Effector memory CD4-positive, alpha-beta T cell (primary cell): ENCODE results near the gene IL22RA2.

Experiments used
- DNase-seq, 3 donors: peaks; one replicate each; pipeline ENCODE4 v3.0.0-alpha.2; 2020
- H3K27ac ChIP-seq: 2 replicates; pipeline ENCODE4 v1.7.0; 2013; ENCODE audit warnings: mild to moderate bottlenecking, low read length, moderate library complexity; ENCODE audit not compliant: insufficient read depth, poor library complexity, severe bottlenecking
- H3K27me3 ChIP-seq: replicated peaks from 2 replicates; pipeline ENCODE4 v1.7.0; 2013; ENCODE audit warnings: mild to moderate bottlenecking, low read length; ENCODE audit not compliant: insufficient read depth, control insufficient read depth, poor library complexity, severe bottlenecking
- H3K36me3 ChIP-seq: 2 replicates; pipeline ENCODE4 v1.7.0; 2013; ENCODE audit warnings: mild to moderate bottlenecking, low read length, moderate library complexity; ENCODE audit not compliant: control insufficient read depth, insufficient read depth
- H3K4me1 ChIP-seq: 2 replicates; pipeline ENCODE4 v1.7.0; 2013; ENCODE audit warnings: low read length, mild to moderate bottlenecking; ENCODE audit not compliant: control insufficient read depth, insufficient read depth, poor library complexity, severe bottlenecking
- H3K4me3 ChIP-seq: 2 replicates; pipeline ENCODE4 v1.7.0; 2013; ENCODE audit warnings: low read length, low read depth, mild to moderate bottlenecking; ENCODE audit not compliant: insufficient read depth, poor library complexity, severe bottlenecking
- H3K9me3 ChIP-seq: 2 replicates; pipeline ENCODE4 v1.7.0; 2013; ENCODE audit warnings: mild to moderate bottlenecking, low read length, moderate library complexity; ENCODE audit not compliant: control insufficient read depth

The IL22RA2 gene

GRCh38 chr6:137134483-137134882 lies 39.0 kb downstream of the IL22RA2 start:
- H3K9me3 ChIP-seq = no peaks in the 10 kb centered on the region
- H3K36me3 ChIP-seq = no peaks in the 10 kb centered on the region
- H3K4me1 ChIP-seq = no peaks in the 10 kb centered on the region
- no peak overlapping the region for H3K4me3 ChIP-seq
- no peak for DNase-seq
- H3K27ac ChIP-seq = no peak overlapping the region
- H3K27me3 ChIP-seq = no peaks in the 10 kb centered on the region

DNA sequence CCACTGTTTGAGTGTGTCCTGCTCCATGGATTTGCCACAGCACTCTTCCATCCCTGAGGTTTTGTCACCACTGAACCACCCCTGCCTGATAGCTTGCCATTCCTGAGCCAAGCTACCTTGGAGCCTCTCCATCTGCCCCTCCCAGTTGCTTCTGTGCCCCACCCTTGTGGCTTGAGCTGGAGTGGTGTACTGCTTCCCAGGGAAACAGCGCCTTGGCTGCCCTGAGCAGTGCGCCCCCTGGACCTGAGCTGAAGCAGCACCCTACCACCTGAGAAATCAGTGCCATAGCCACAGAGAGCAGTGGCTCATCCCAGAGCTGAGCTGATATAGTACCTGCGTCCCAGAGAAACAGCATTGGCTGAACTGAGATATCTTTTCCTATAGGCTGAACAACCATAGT lies 40.3 kb downstream of the IL22RA2 start:
- no peaks in the 10 kb centered on the region for H3K36me3 ChIP-seq
- no peaks in the 10 kb centered on the region for H3K9me3 ChIP-seq
- no peak overlapping the region for H3K4me3 ChIP-seq
- no peak overlapping the region for H3K27ac ChIP-seq
- DNase-seq = no peak
- H3K4me1 ChIP-seq = no peaks in the 10 kb centered on the region
- H3K27me3 ChIP-seq = no peaks in the 10 kb centered on the region

DNA sequence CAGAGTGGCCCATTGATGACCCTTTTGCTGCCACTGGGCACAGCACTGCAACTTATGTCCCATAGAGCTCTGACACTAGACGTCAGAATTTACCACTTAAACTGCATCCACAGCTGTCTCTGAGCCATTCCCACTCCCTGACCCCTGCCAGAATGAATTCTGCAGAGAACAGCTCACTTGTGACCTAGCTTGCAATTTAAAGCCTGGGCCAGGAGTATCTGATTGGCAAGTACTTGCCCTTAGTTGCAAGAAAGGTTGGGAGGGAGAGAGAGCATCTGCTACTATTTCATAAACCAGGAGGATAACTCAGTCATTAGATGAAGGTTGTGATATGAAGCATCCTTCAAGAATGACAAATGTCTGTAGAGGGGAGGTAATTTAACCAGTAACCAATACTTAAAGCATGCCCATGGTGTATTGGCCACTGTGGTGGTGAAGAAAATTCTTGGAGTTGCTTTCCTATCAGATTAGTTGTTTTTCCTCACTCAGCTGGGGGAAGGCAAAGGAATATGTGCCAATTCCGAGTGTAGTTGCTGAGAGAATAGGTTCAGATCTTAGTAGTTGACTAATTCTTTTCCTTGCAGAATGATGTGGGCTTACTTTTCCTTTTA lies 46.5 kb downstream of the IL22RA2 start:
- Histone ChIP-seq H3K27ac (no peak overlapping the region), H3K4me1 (no peaks in the 10 kb centered on the region), H3K36me3 (no peaks in the 10 kb centered on the region), H3K27me3 (no peaks in the 10 kb centered on the region), H3K4me3 (no peak overlapping the region), H3K9me3 (no peaks in the 10 kb centered on the region)
- DNase-seq = no peak

DNA sequence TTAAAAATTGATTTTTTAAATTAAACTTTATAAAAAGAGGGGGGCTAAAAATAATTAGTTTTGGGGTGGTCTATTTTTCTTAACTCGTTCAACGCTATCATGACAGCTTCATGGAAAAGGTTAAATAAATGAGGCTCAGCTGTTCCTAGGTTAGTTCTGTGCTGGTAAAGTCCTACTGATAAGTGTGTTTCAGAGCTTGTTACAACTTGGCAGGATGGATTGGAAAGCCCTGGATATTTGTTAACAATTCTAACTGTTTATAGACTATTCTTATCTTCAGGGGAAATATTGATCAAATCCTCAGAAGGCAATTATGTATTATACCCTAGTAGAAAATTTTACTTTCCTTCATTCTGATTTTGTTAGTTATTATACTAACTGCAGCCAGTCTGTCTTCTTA lies 50.4 kb downstream of the IL22RA2 start:
- H3K4me3 ChIP-seq = no peak overlapping the region
- no peaks in the 10 kb centered on the region for H3K27me3 ChIP-seq
- H3K9me3 ChIP-seq = no peaks in the 10 kb centered on the region
- no peak for DNase-seq
- no peak overlapping the region for H3K27ac ChIP-seq
- no peaks in the 10 kb centered on the region for H3K4me1 ChIP-seq
- no peaks in the 10 kb centered on the region for H3K36me3 ChIP-seq

- no peaks in the 10 kb centered on the region for H3K9me3 ChIP-seq
- H3K36me3 ChIP-seq = no peaks in the 10 kb centered on the region
- H3K27ac ChIP-seq = no peak overlapping the region
- H3K27me3 ChIP-seq = no peaks in the 10 kb centered on the region
- H3K4me3 ChIP-seq = no peak overlapping the region
- DNase-seq = no peak
- no peaks in the 10 kb centered on the region for H3K4me1 ChIP-seq
Measured at GRCh38 chr6:137122612-137123011, 50.8 kb downstream of the IL22RA2 start.

GRCh38 chr6:137121401-137121997 lies 51.9 kb downstream of the IL22RA2 start:
- H3K27ac ChIP-seq = no peak overlapping the region
- H3K27me3 ChIP-seq = no peaks in the 10 kb centered on the region
- H3K4me3 ChIP-seq = no peak overlapping the region
- H3K4me1 ChIP-seq = no peaks in the 10 kb centered on the region
- no peak for DNase-seq
- no peaks in the 10 kb centered on the region for H3K9me3 ChIP-seq
- H3K36me3 ChIP-seq = no peaks in the 10 kb centered on the region

DNA sequence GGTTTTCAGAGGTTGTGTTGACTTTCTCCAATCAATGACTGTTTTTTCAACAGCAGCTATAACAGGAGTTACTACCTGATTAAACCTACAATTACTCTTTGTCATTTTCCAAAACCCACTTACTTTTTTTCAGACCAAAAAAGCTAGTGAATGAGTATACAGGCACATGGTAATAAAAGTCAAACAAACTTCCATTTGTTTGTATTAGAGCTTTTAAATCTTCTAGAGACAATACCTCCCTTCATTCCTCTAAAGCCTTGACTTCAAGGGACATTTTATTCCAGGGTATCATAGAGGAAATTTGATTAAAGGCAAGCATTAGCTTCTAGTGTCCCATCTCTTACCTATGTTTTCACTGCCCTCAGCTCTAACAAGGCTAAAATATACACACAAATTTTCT lies 52.7 kb downstream of the IL22RA2 start:
- Histone ChIP-seq H3K27ac (no peak overlapping the region), H3K9me3 (no peaks in the 10 kb centered on the region), H3K27me3 (no peaks in the 10 kb centered on the region), H3K4me3 (no peak overlapping the region), H3K4me1 (no peaks in the 10 kb centered on the region), H3K36me3 (no peaks in the 10 kb centered on the region)
- DNase-seq = no peak

DNA sequence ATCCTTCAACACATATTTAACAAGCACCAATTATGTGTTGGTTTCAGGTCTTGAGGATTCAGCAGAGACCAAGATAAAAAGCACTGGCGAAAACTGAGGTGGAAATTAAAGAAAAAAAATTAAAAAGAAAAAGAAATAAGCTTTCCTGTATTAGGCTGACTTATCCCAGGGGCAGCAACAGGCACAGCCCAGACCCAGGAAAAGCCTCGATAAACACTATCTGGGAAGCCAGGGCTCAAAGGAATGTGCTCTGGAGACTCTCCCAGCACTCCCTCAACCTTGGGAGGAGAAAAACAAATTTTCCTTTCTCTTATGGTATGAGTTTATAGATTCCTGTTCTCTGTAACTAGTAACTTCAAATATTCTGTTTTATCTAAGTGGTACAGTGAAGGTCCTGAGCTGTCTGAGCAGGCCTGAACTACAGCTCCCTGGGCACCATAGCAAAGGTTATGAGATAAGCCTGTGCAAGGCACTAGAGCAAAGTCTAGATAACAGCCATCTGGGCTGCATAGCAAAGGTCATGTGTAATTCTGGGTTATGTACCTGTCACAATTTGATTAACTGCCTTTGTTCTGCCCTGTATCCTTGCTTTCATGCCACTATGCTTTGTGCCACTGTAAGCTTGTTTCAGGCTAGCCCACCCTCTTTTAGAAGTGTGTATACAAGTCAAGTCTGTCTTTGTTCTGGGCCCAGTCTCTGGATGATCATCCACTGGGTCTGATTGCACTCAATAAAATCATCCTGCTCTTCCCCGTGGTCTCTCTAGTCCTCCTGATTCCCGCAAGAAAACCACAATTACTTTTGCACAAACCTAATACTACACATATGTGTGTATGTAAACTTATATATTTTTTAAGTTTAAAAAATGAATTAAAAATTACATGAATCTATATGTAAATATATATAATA lies 54.0 kb downstream of the IL22RA2 start:
- Histone ChIP-seq H3K4me1 (no peaks in the 10 kb centered on the region), H3K27ac (no peak overlapping the region), H3K36me3 (no peaks in the 10 kb centered on the region), H3K9me3 (no peaks in the 10 kb centered on the region), H3K27me3 (no peaks in the 10 kb centered on the region), H3K4me3 (no peak overlapping the region)
- DNase-seq = no peak

DNA sequence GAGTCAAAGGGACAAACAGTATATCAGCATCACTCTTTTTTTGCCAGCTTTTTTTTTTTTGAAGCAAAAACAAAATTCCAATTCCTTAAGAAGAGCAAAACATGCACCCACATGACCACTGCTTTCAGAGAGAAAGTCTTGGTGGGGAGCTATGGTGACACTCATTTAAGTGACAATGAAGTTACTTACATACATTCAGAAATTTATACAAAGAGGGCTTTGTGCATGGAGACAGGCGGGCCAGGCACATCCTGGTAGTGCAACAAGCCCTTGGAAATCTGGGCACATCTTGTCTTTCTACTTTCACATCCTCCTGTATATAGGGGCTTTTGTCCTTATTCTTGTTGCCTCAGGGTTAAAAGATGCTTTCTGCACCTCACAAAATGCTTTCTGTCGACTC lies 55.9 kb downstream of the IL22RA2 start:
- H3K9me3 ChIP-seq = no peaks in the 10 kb centered on the region
- DNase-seq = no peak
- H3K27me3 ChIP-seq = no peaks in the 10 kb centered on the region
- H3K4me1 ChIP-seq = no peaks in the 10 kb centered on the region
- no peak overlapping the region for H3K27ac ChIP-seq
- no peaks in the 10 kb centered on the region for H3K36me3 ChIP-seq
- no peak overlapping the region for H3K4me3 ChIP-seq

DNA sequence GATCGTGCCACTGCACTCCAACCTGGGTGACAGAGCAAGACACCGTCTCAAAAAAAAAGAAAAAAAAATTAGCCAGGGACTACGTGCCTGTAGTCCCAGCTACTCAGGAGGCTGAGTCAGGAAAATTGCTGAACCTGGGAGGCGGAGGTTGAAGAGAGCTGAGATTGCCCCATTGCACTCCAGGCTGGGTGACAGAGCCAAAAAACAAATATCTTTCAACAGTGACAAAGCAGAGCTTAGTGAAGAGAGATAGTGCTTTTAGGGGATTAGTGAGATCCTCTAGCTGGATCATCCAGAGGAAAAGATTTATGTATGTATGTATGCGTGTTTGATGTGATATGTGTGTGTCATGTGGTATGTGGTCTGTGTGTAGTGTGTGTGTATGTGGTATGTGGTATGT lies 56.6 kb downstream of the IL22RA2 start:
- no peak for DNase-seq
- H3K27ac ChIP-seq = no peak overlapping the region
- no peaks in the 10 kb centered on the region for H3K9me3 ChIP-seq
- H3K4me1 ChIP-seq = no peaks in the 10 kb centered on the region
- no peaks in the 10 kb centered on the region for H3K36me3 ChIP-seq
- no peak overlapping the region for H3K4me3 ChIP-seq
- H3K27me3 ChIP-seq = no peaks in the 10 kb centered on the region
